ENCODE results near the gene SUMF1.

SUMF1 gene

GRCh38 chr3:4466741-4467521 is at the start of gene SUMF1:
Gene SUMF1, minus strand, starts transcription at chr3:4467269. Its CDS starts 24 bp downstream, at chr3:4467245.
- peak; percentile 63 for DNase-seq

- DNase-seq, result no peak
These were observed 49.0 kb upstream of the SUMF1 start for GRCh38 chr3:4515916-4516579.

- DNase-seq, result no peak
These were observed 47.8 kb upstream of the SUMF1 start for GRCh38 chr3:4514916-4515315.

- no peak for DNase-seq
These were observed 47.3 kb upstream of the SUMF1 start for GRCh38 chr3:4514321-4514720.

GRCh38 chr3:4512895-4513616 is 46.0 kb upstream of the SUMF1 start:
- DNase-seq, result peak; percentile 78

- no peak for DNase-seq
These were observed 44.6 kb upstream of the SUMF1 start for GRCh38 chr3:4511491-4512262.

- DNase-seq, result no peak
These were observed 43.1 kb upstream of the SUMF1 start for GRCh38 chr3:4509983-4510755.

- DNase-seq, result no peak
These were observed 42.0 kb upstream of the SUMF1 start for GRCh38 chr3:4509043-4509442.

- DNase-seq, result no peak
These were observed 41.2 kb upstream of the SUMF1 start for GRCh38 chr3:4508048-4508981.

GRCh38 chr3:4507024-4507596 is 40.0 kb upstream of the SUMF1 start:
- DNase-seq, result no peak

- DNase-seq, result no peak
These were observed 39.5 kb upstream of the SUMF1 start for GRCh38 chr3:4506559-4507023.

GRCh38 chr3:4505688-4506558 is 38.9 kb upstream of the SUMF1 start:
- no peak for DNase-seq

- no peak for DNase-seq
These were observed 37.5 kb upstream of the SUMF1 start for GRCh38 chr3:4504340-4505261.

- DNase-seq, result no peak
These were observed 36.0 kb upstream of the SUMF1 start for GRCh38 chr3:4503050-4503449.

- no peak for DNase-seq
These were observed 34.9 kb upstream of the SUMF1 start for GRCh38 chr3:4501927-4502326.

- no peak for DNase-seq
These were observed 34.4 kb upstream of the SUMF1 start for GRCh38 chr3:4501437-4501836.

GRCh38 chr3:4498446-4498845 is 31.4 kb upstream of the SUMF1 start:
- no peak for DNase-seq

- no peak for DNase-seq
These were observed 30.8 kb upstream of the SUMF1 start for GRCh38 chr3:4497843-4498324.
